BE2C (cell line): ENCODE results near the gene IQSEC1.

ENCODE experiments used
- DNase-seq: peaks from one replicate; pipeline ENCODE4 v3.0.0-alpha.2; 2020
- H3K27me3 ChIP-seq: fragments of 250-450 bp; sonication (Bioruptor Pico); 2 replicates; pipeline ENCODE4 v1.5.1; 2020; ENCODE audit warnings: mild to moderate bottlenecking
- H3K36me3 ChIP-seq: fragments of 250-450 bp; sonication (Bioruptor Pico); 2 replicates; pipeline ENCODE4 v1.5.1; 2020; ENCODE audit warnings: mild to moderate bottlenecking
- H3K4me1 ChIP-seq: fragments of 250-450 bp; sonication (Bioruptor Pico); 2 replicates; pipeline ENCODE4 v1.5.1; 2020
- H3K4me3 ChIP-seq: 2 replicates; pipeline ENCODE4 v1.5.1; 2011; ENCODE audit warnings: low read depth, low read length
- H3K9me3 ChIP-seq: fragments of 250-450 bp; sonication (Bioruptor Pico); 2 replicates; pipeline ENCODE4 v1.5.1; 2020
- TF ChIP-seq, protein P1 (sequence below): IDR thresholded peaks from 2 replicates; pipeline ENCODE4 v1.5.1; 2012; ENCODE audit warnings: mild to moderate bottlenecking, low read depth, low read length

Gene IQSEC1

DNA sequence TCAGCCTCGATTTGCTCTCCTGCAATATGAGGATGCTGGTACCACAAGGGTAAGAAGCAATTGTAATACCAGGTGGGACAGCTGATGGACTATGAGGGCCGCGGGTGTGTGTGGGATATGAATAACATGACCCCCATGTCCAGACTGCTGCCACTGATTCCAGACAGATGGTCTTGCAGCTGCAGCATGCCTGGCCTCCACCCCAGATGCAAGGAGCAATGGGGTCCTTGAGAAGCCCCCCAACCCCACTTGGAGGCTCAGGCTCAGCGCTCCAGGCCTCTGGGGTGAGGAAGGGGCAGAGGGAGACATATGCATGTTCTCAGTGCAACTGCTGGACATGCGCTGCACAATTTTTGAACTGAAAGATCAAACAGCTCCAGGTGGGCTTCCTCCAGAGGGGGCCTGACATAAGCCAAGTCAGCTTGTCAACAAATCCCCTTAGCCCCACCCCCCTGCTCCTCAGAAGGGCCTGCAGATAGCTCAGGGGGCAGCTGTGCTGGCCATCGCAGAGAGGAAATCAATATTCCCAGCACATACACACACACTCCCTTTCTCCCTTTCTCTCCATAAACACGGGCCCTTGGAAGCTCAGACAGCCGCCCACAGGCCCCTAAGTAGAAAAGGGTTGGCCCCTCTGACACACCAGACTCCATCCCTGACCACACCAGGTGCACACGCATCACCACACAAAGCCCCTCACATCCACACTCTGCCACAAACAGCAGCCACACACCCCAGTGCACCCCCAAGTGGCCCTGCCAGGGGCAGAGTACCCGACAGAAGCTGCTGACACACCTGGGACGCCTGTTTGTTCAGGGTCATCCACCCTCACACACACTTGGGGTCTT, 107.0 kb downstream of the IQSEC1 start:
- H3K36me3 ChIP-seq = no peaks in the 10 kb centered on the region
- DNase-seq = no peak
- no peak overlapping the region for H3K4me3 ChIP-seq
- H3K9me3 ChIP-seq = no peaks in the 10 kb centered on the region
- no peaks in the 10 kb centered on the region for H3K27me3 ChIP-seq
- TF ChIP-seq, protein P1, sequence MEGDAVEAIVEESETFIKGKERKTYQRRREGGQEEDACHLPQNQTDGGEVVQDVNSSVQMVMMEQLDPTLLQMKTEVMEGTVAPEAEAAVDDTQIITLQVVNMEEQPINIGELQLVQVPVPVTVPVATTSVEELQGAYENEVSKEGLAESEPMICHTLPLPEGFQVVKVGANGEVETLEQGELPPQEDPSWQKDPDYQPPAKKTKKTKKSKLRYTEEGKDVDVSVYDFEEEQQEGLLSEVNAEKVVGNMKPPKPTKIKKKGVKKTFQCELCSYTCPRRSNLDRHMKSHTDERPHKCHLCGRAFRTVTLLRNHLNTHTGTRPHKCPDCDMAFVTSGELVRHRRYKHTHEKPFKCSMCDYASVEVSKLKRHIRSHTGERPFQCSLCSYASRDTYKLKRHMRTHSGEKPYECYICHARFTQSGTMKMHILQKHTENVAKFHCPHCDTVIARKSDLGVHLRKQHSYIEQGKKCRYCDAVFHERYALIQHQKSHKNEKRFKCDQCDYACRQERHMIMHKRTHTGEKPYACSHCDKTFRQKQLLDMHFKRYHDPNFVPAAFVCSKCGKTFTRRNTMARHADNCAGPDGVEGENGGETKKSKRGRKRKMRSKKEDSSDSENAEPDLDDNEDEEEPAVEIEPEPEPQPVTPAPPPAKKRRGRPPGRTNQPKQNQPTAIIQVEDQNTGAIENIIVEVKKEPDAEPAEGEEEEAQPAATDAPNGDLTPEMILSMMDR = no peak
- H3K4me1 ChIP-seq = peaks cover 3% of the 10 kb centered on the region; the same call in 1 of the 2 replicates

DNA sequence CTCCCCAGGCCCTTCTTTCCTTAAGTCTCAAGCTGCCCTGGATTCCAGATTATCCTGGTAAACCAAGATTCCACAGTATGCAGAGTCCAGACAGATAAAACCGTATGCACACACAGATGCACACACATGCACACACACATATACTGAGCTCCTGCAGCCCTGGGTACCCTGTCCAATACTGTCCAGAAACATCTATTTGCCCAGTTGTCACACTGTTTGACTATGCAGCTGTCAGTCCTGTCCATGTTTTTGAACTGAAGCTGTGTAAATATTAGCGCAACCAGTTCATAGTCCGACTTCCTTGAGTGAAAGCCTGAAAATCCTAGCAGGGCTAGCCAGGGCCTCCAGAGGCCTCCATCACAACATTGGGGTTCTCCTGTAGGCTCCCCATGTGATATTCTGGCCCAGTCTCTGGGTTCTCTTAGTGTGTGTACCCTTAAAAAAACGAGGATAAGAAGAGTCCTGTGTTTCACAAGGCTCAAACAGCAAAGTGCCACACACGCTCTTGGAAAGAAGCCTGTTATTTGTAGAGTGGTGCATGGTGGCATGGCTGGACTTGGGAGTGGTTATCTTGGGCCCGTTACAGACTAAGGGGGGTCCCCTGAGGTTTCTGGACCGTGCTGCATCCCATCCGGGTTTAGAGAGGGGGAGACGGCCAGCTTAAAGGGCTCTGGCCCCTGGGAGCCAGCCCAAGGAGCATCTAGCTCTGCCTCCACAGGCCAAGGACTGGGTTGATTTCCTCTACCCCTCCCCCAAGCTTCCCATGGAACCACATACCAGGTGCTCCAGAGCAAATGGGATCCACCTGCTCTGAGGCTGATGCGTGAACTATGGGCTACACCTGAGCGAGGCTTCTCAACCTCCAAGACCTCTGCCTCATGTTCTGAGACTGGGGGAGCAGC, 108.3 kb downstream of the IQSEC1 start:
- DNase-seq = no peak
- H3K4me3 ChIP-seq = no peak overlapping the region
- H3K9me3 ChIP-seq = no peaks in the 10 kb centered on the region
- TF ChIP-seq, protein P1 = no peak
- H3K36me3 ChIP-seq = no peaks in the 10 kb centered on the region
- H3K4me1 ChIP-seq = peaks cover 3% of the 10 kb centered on the region; the same call in 1 of the 2 replicates
- no peaks in the 10 kb centered on the region for H3K27me3 ChIP-seq

DNA sequence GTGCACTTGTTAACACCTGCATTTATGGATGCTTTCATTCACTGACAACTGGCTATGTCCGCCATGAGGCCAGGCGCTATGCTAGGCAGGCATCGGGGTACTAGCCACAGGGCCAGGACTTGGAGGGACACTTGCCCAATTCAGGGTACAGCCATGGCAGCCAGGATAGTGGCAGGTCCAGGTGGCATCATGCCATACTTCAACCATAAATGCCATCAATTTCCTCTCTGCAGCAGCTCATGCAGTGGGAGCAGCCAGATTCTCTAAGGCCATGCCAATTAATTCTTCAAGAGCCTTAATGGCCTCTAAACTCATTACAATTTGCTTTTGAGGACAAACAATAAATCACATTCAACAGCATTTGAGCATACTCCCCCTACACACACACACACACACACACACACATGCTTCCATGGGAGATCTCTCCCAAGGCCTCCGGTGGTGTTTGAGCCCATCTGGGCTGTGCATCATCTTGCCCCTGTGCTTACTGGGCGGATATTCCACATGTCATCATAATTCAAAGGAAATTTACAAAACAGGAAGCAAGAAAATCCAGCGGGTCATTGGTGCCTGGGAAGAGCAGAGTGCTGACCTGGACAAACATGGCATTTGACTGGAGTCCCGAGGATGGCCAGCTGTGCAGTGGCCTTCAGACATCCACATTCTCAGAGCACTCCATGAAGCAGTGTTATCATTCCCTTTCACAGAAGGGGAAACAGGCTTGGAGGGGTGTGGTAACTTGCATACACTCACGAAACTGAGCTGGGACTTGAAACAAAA, 109.1 kb downstream of the IQSEC1 start:
- Histone ChIP-seq H3K36me3 (no peaks in the 10 kb centered on the region), H3K9me3 (no peaks in the 10 kb centered on the region), H3K4me3 (no peak overlapping the region), H3K27me3 (no peaks in the 10 kb centered on the region), H3K4me1 (peaks cover 3% of the 10 kb centered on the region; the same call in 1 of the 2 replicates)
- TF ChIP-seq, protein P1 = no peak
- DNase-seq = no peak

DNA sequence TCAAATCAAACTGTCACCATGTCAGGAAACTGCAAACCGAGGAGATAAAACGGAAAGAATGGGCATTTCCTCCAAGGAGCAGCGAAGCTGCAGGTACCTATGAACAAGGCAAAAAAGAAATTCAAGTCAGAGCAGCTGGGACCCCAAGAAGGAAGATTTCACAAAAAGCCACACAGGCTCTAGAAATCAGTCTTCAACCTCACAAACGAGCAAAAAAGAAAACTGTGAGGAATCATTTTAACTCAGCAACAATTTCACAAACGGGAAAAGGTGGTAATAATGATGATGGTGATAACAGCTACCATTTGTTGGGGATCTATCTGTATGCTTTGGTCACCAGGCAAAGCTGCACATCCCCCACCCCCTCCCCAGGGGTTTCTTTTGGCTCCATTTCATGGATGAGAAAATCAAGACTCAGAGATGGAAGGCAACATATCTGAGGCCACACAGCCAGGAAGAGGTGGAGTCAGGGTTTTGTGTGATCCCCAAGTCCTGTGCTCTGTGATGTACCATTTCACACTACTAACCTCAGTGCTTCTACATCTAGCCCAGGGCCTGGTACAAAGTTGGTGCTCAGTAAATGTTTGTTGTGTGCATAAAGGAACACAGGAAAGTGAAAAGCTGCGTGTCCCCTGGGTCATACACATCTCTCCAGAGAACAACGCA, 109.9 kb downstream of the IQSEC1 start:
- Histone ChIP-seq H3K9me3 (no peaks in the 10 kb centered on the region), H3K27me3 (no peaks in the 10 kb centered on the region), H3K36me3 (no peaks in the 10 kb centered on the region), H3K4me1 (peaks cover 3% of the 10 kb centered on the region; the same call in 1 of the 2 replicates), H3K4me3 (no peak overlapping the region)
- TF ChIP-seq, protein P1 = no peak
- no peak for DNase-seq

DNA sequence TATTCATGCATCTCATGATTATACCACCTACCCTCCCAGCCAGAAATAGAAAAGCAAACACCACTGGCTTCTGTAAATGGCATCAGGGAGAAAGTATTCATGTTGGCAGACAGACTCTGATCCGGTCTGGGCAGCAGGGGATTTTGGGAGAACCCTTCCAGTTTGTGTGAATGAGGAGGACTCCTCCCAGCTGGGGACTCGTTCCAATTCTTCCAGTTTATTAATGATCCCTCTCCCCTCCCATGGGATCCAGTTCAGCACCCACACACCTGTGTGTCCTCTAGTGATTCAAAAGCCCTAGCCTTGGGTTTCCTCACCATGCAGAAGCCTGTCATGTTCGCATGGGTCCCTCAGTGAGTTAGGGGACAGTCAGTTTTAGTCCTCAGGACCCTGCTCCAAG, 110.9 kb downstream of the IQSEC1 start:
- no peaks in the 10 kb centered on the region for H3K36me3 ChIP-seq
- TF ChIP-seq, protein P1 = no peak
- DNase-seq = no peak
- no peaks in the 10 kb centered on the region; the same call in 1 of the 2 replicates for H3K4me1 ChIP-seq
- no peaks in the 10 kb centered on the region for H3K27me3 ChIP-seq
- no peak overlapping the region for H3K4me3 ChIP-seq
- no peaks in the 10 kb centered on the region for H3K9me3 ChIP-seq
